RWPE2 (cell line): ENCODE data around the gene SBNO2.

Source experiments
- ATAC-seq: fragments of 200-7000 bp; cut with Tn5 transposase; 3 replicates; pipeline ENCODE4 v1.9.1; 2021; ENCODE audit warnings: low read depth
- DNase-seq: peaks from one replicate; pipeline ENCODE4 v3.0.0-alpha.2; 2020; ENCODE audit warnings: low spot score
- H3K27ac ChIP-seq: fragments of 450-650 bp; 2 replicates; pipeline ENCODE4 v1.5.1; 2017; ENCODE audit warnings: mild to moderate bottlenecking; ENCODE audit not compliant: poor library complexity, severe bottlenecking
- H3K27me3 ChIP-seq: fragments of 250-450 bp; sonication (Bioruptor Pico); 2 replicates; pipeline ENCODE4 v1.5.1; 2021; ENCODE audit warnings: mild to moderate bottlenecking, moderate library complexity; ENCODE audit not compliant: insufficient read depth, poor library complexity, severe bottlenecking
- H3K36me3 ChIP-seq: fragments of 250-450 bp; sonication (Bioruptor Pico); 2 replicates; pipeline ENCODE4 v1.5.1; 2020; ENCODE audit warnings: low read depth, mild to moderate bottlenecking, moderate library complexity
- H3K4me1 ChIP-seq: fragments of 250-450 bp; sonication (Bioruptor Pico); 2 replicates; pipeline ENCODE4 v1.5.1; 2021; ENCODE audit warnings: mild to moderate bottlenecking, moderate library complexity; ENCODE audit not compliant: insufficient read depth, poor library complexity, severe bottlenecking
- H3K4me3 ChIP-seq: fragments of 250-450 bp; sonication (Bioruptor Pico); 2 replicates; pipeline ENCODE4 v1.5.1; 2021; ENCODE audit warnings: mild to moderate bottlenecking, moderate library complexity; ENCODE audit not compliant: severe bottlenecking
- H3K9me3 ChIP-seq: fragments of 250-450 bp; sonication (Bioruptor Pico); 2 replicates; pipeline ENCODE4 v1.5.1; 2021; ENCODE audit warnings: mild to moderate bottlenecking, moderate library complexity; ENCODE audit not compliant: severe bottlenecking
- TF ChIP-seq, protein P1 (sequence below): fragments of 450-650 bp; IDR thresholded peaks from one replicate; pipeline ENCODE4 v1.5.1; 2017; ENCODE audit warnings: mild to moderate bottlenecking, moderate library complexity; ENCODE audit not compliant: poor library complexity, severe bottlenecking

SBNO2 gene

GRCh38 chr19:1109697-1110671 lies 64.1 kb downstream of the SBNO2 start:
- Histone ChIP-seq H3K4me3 (no peak overlapping the region), H3K27me3 (no peaks in the 10 kb centered on the region), H3K36me3 (peaks cover 72% of the 10 kb centered on the region), H3K9me3 (no peaks in the 10 kb centered on the region), H3K4me1 (no peaks in the 10 kb centered on the region), H3K27ac (no peak overlapping the region)
- no peak for ATAC-seq
- TF ChIP-seq, protein P1, sequence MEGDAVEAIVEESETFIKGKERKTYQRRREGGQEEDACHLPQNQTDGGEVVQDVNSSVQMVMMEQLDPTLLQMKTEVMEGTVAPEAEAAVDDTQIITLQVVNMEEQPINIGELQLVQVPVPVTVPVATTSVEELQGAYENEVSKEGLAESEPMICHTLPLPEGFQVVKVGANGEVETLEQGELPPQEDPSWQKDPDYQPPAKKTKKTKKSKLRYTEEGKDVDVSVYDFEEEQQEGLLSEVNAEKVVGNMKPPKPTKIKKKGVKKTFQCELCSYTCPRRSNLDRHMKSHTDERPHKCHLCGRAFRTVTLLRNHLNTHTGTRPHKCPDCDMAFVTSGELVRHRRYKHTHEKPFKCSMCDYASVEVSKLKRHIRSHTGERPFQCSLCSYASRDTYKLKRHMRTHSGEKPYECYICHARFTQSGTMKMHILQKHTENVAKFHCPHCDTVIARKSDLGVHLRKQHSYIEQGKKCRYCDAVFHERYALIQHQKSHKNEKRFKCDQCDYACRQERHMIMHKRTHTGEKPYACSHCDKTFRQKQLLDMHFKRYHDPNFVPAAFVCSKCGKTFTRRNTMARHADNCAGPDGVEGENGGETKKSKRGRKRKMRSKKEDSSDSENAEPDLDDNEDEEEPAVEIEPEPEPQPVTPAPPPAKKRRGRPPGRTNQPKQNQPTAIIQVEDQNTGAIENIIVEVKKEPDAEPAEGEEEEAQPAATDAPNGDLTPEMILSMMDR = no peak
- no peak for DNase-seq

DNA sequence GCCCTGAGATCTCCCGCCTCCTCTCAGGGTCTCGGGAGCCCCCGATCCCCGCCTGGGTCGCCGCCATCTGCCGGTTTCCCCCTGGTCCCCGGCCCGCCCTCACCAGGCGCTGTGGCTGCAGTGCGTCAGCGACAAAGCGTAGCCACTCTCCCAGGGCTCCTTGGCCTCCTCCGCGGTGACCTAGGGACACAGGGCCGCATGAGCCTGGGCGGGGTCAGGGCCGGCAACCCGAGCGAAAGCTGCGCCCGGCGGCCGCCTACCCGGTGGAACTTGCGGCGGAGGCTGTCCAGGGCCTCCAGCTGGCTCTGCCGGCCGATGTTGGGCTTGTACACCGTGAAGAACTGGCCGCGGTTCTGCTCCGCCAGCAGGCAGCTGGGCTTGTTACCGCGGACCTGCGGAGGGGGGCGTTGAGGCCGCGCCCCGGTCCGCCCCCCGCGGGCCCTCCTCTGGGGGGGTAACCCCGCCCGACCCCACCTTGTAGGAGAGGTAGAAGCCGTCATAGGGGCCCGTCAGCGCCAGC lies 65.0 kb downstream of the SBNO2 start:
- no peak overlapping the region for H3K4me3 ChIP-seq
- H3K4me1 ChIP-seq = no peaks in the 10 kb centered on the region
- H3K27ac ChIP-seq = no peak overlapping the region
- peaks cover 65% of the 10 kb centered on the region for H3K36me3 ChIP-seq
- no peak for DNase-seq
- TF ChIP-seq, protein P1 = no peak
- H3K9me3 ChIP-seq = no peaks in the 10 kb centered on the region
- ATAC-seq = no peak
- no peaks in the 10 kb centered on the region for H3K27me3 ChIP-seq

- no peaks in the 10 kb centered on the region for H3K4me1 ChIP-seq
- no peak overlapping the region for H3K4me3 ChIP-seq
- no peak for DNase-seq
- no peaks in the 10 kb centered on the region for H3K9me3 ChIP-seq
- no peak for ATAC-seq
- H3K36me3 ChIP-seq = peaks cover 59% of the 10 kb centered on the region
- H3K27me3 ChIP-seq = no peaks in the 10 kb centered on the region
- TF ChIP-seq, protein P1 = no peak
- no peak overlapping the region for H3K27ac ChIP-seq
These were observed 65.6 kb downstream of the SBNO2 start for GRCh38 chr19:1108291-1109031.

GRCh38 chr19:1107661-1108261 lies 66.3 kb downstream of the SBNO2 start:
- no peaks in the 10 kb centered on the region for H3K9me3 ChIP-seq
- no peak for DNase-seq
- no peak for ATAC-seq
- H3K36me3 ChIP-seq = peaks cover 55% of the 10 kb centered on the region
- TF ChIP-seq, protein P1 = no peak
- peaks cover 7% of the 10 kb centered on the region for H3K4me1 ChIP-seq
- peak overlapping the region; percentile 20 for H3K27ac ChIP-seq
- no peak overlapping the region for H3K4me3 ChIP-seq
- no peaks in the 10 kb centered on the region for H3K27me3 ChIP-seq
